H1 (cell line): ENCODE measurements around the gene WSCD1. TPM values are rescaled to one million over a fixed set of nuclear protein-coding genes. Genes with fewer than 3 reads are reported as not detected.

Source experiments
- CTCF ChIA-PET: fragments of 300-600 bp; sonication (Branson Sonifier 250); formaldehyde crosslinking; loops from one replicate; lab custom pipeline; 2021; ENCODE audit not compliant: partially characterized antibody; lab: Charles Lee
- POLR2A ChIA-PET: fragments of 300-600 bp; sonication (Branson Sonifier 250); formaldehyde crosslinking; loops from one replicate; lab custom pipeline; 2021; ENCODE audit warnings: inconsistent platforms; ENCODE audit not compliant: partially characterized antibody; lab: Charles Lee
- DNase-seq, 2 experiments: peaks; one replicate each; pipeline versions ENCODE4 v3.0.0 to v3.0.0-alpha.2; 2010 to 2022; ENCODE audit warnings: low spot score in 2 of 2, low read depth in 1 of 2, mixed read lengths in 1 of 2
- FAIRE-seq: peaks from 2 replicates; lab custom pipeline; 2011; peaks lifted over from hg19 to GRCh38; lab: Jason Lieb, UNC
- H2AFZ ChIP-seq: 2 replicates; pipeline ENCODE4 v1.8.1; 2012; ENCODE audit warnings: low read length, inconsistent platforms
- H2AK5ac ChIP-seq: 2 replicates; pipeline ENCODE4 v1.6.1; 2013; ENCODE audit warnings: low read depth, low read length
- H2BK120ac ChIP-seq: replicated peaks from 2 replicates; pipeline ENCODE3; 2013; ENCODE audit warnings: low read depth, low read length, inconsistent platforms
- H2BK12ac ChIP-seq: 2 replicates; pipeline ENCODE4 v1.6.1; 2013; ENCODE audit warnings: low read depth, low read length
- H2BK15ac ChIP-seq: 2 replicates; pipeline ENCODE4 v1.6.1; 2013; ENCODE audit warnings: low read length
- H2BK20ac ChIP-seq: 2 replicates; pipeline ENCODE4 v1.6.1; 2013; ENCODE audit warnings: low read length
- H2BK5ac ChIP-seq: 2 replicates; pipeline ENCODE4 v1.6.1; 2013; ENCODE audit warnings: low read depth, low read length
- H3K14ac ChIP-seq: 2 replicates; pipeline ENCODE4 v1.6.1; 2013; ENCODE audit warnings: inconsistent platforms; ENCODE audit not compliant: insufficient read length
- H3K18ac ChIP-seq: 2 replicates; pipeline ENCODE4 v1.6.1; 2013; ENCODE audit warnings: low read length; ENCODE audit errors: extremely low read depth
- H3K23ac ChIP-seq: 2 replicates; pipeline ENCODE4 v1.6.1; 2013; ENCODE audit warnings: inconsistent platforms; ENCODE audit not compliant: insufficient read length
- H3K23me2 ChIP-seq: 2 replicates; pipeline ENCODE4 v1.6.1; 2013; ENCODE audit warnings: low read depth, low read length
- H3K27ac ChIP-seq: 2 replicates; pipeline ENCODE4 v1.6.1; 2011; ENCODE audit warnings: low read depth, low read length, inconsistent platforms
- H3K27me3 ChIP-seq, 4 experiments: replicated peaks in 1 of 4; 1 replicate in 1 of 4; 2 replicates in 3 of 4; pipeline versions ENCODE4 v1.6.1 to v1.8.1; 2011 to 2013; ENCODE audit warnings: low read length in 3 of 4, mild to moderate bottlenecking in 3 of 4, inconsistent platforms in 2 of 4, mixed read lengths in 2 of 4, moderate library complexity in 1 of 4; ENCODE audit not compliant: control insufficient read depth in 3 of 4, insufficient read depth in 3 of 4; ENCODE audit errors: extremely low read depth in 1 of 4
- H3K36me3 ChIP-seq, 4 experiments: 2 replicates each; pipeline versions ENCODE4 v1.6.1 to v1.8.1; 2011 to 2013; ENCODE audit warnings: mild to moderate bottlenecking in 4 of 4, low read length in 3 of 4, moderate library complexity in 2 of 4, control low read depth in 1 of 4, inconsistent platforms in 1 of 4; ENCODE audit not compliant: insufficient read depth in 4 of 4, control insufficient read depth in 2 of 4
- H3K4ac ChIP-seq: replicated peaks from 2 replicates; pipeline ENCODE3; 2013; ENCODE audit warnings: low read length, low read depth, mixed read lengths, inconsistent platforms; ENCODE audit not compliant: insufficient read length
- H3K4me1 ChIP-seq, 4 experiments: replicated peaks in 1 of 4; 1 replicate in 1 of 4; 2 replicates in 3 of 4; pipeline versions ENCODE4 v1.6.1 to v1.8.1; 2011 to 2013; ENCODE audit warnings: low read length in 3 of 4, inconsistent platforms in 2 of 4, mixed read lengths in 1 of 4; ENCODE audit not compliant: insufficient read depth in 4 of 4, control insufficient read depth in 3 of 4
- H3K4me2 ChIP-seq, 2 experiments: 2 replicates each; pipeline versions ENCODE4 v1.6.1 to v1.8.1; 2011 to 2013; ENCODE audit warnings: low read depth in 2 of 2, low read length in 2 of 2, control low read depth in 1 of 2, inconsistent platforms in 1 of 2, mild to moderate bottlenecking in 1 of 2; ENCODE audit not compliant: insufficient read depth in 1 of 2
- H3K4me3 ChIP-seq, 4 experiments: fragments of 200-600, 300-600 bp in 1 of 4; sonication (generic), shearing (Covaris generic), sonication (Bioruptor Twin) in 1 of 4; 2 replicates each; pipeline versions ENCODE4 v1.5.1 to v1.8.1; 2011 to 2016; ENCODE audit warnings: low read length in 4 of 4, low read depth in 3 of 4, control low read depth in 2 of 4, inconsistent platforms in 2 of 4, mild to moderate bottlenecking in 2 of 4, mixed read lengths in 1 of 4, moderate library complexity in 1 of 4; ENCODE audit not compliant: insufficient read depth in 2 of 4; ENCODE audit errors: extremely low read depth in 1 of 4
- H3K56ac ChIP-seq: replicated peaks from 2 replicates; pipeline ENCODE3; 2013; ENCODE audit warnings: low read depth, mild to moderate bottlenecking, mixed read lengths, low read length, inconsistent platforms; ENCODE audit not compliant: insufficient read length
- H3K79me1 ChIP-seq: 2 replicates; pipeline ENCODE4 v1.6.1; 2013; ENCODE audit warnings: low read depth, low read length, control low read depth
- H3K79me2 ChIP-seq, 2 experiments: 2 replicates each; pipeline versions ENCODE4 v1.6.1 to v1.8.1; 2012 to 2013; ENCODE audit warnings: low read length in 2 of 2, mild to moderate bottlenecking in 2 of 2, inconsistent platforms in 1 of 2; ENCODE audit not compliant: insufficient read depth in 2 of 2, control insufficient read depth in 1 of 2
- H3K9ac ChIP-seq, 4 experiments: replicated peaks in 1 of 4; 1 replicate in 1 of 4; 2 replicates in 3 of 4; pipeline versions ENCODE4 v1.6.1 to v1.8.1; 2011 to 2013; ENCODE audit warnings: low read depth in 3 of 4, low read length in 3 of 4, control low read depth in 2 of 4, mild to moderate bottlenecking in 2 of 4, moderate library complexity in 2 of 4, inconsistent platforms in 1 of 4; ENCODE audit errors: extremely low read depth in 1 of 4
- H3K9me3 ChIP-seq, 2 experiments: 2 replicates each; pipeline versions ENCODE4 v1.6.1 to v1.8.1; 2012 to 2013; ENCODE audit warnings: mild to moderate bottlenecking in 2 of 2, moderate library complexity in 2 of 2, control low read depth in 1 of 2, inconsistent platforms in 1 of 2, low read depth in 1 of 2, low read length in 1 of 2, mixed read lengths in 1 of 2; ENCODE audit not compliant: insufficient read depth in 2 of 2
- H4K20me1 ChIP-seq, 2 experiments: replicated peaks in 1 of 2; 2 replicates each; pipeline versions ENCODE3 to v1.8.1; 2011 to 2013; ENCODE audit warnings: inconsistent platforms in 2 of 2, low read length in 2 of 2, mild to moderate bottlenecking in 1 of 2; ENCODE audit not compliant: insufficient read depth in 2 of 2, control insufficient read depth in 1 of 2
- H4K5ac ChIP-seq: 2 replicates; pipeline ENCODE4 v1.6.1; 2013; ENCODE audit warnings: low read length, low read depth, mixed read lengths, inconsistent platforms; ENCODE audit not compliant: insufficient read length
- H4K8ac ChIP-seq: 2 replicates; pipeline ENCODE4 v1.8.0; 2013; ENCODE audit warnings: mild to moderate bottlenecking, moderate library complexity, low read length, inconsistent platforms; ENCODE audit not compliant: insufficient read depth; ENCODE audit errors: extremely low read depth
- H4K91ac ChIP-seq: replicated peaks from 2 replicates; pipeline ENCODE3; 2013; ENCODE audit warnings: low read length, mixed read lengths, inconsistent platforms; ENCODE audit not compliant: insufficient read length
- CBX5 ChIP-seq: fragments of 300-800, 300-1000 bp; sonication (generic); IDR thresholded peaks from 2 replicates; pipeline ENCODE4 v1.7.1; 2016; ENCODE audit warnings: antibody characterized with exemption, low read length, low read depth
- NRF1 ChIP-seq: IDR thresholded peaks from 2 replicates; pipeline ENCODE4 v1.6.1; 2011; ENCODE audit warnings: mild to moderate bottlenecking, low read depth, low read length, improper control_type of control experiment
- RFX5 ChIP-seq: IDR thresholded peaks from 2 replicates; pipeline ENCODE4 v1.6.1; 2011; ENCODE audit warnings: low read depth, low read length, improper control_type of control experiment, borderline replicate concordance
- TAF1 ChIP-seq: IDR thresholded peaks from 2 replicates; pipeline ENCODE4 v1.6.1; 2011; ENCODE audit warnings: mild to moderate bottlenecking, low read depth, low read length
- WGBS, 2 experiments: shearing (Covaris generic) in 1 of 2; methylation state at CpG; one replicate each; pipeline versions ENCODE4 v1.1.6 to v1.1.7; 2013 to 2015; ENCODE audit warnings: low lambda C conversion rate in 2 of 2, mixed read lengths in 2 of 2, inconsistent platforms in 1 of 2, low coverage in 1 of 2, missing lambda C conversion rate in 1 of 2; ENCODE audit not compliant: insufficient replicate concordance in 2 of 2, insufficient coverage in 1 of 2, insufficient read length in 1 of 2; ENCODE audit errors: extremely low coverage in 1 of 2, missing lambda C conversion rate in 1 of 2; 5-methylcytosine and 5-hydroxymethylcytosine counted together
- polyA plus RNA-seq, 7 experiments: library from polyadenylated mRNA; depleted of rRNA in 3 of 7; stranded (reverse) in 5 of 7; unstranded in 2 of 7; fragments of >200 nt in 5 of 7; fragments of 200-250 nt in 2 of 7; gene quantifications; 1 replicate in 5 of 7; 2 replicates in 1 of 7; 4 replicates in 1 of 7; pipeline versions ENCODE4 v1.2.1 to v1.2.3, GENCODE V29; 2011 to 2013; ENCODE audit warnings: missing spikeins in 2 of 7, mixed read lengths in 2 of 7
- total RNA-seq: library from RNA; stranded (reverse); fragmentation: NEBNext Ultra II Directional; extraction: Animal tissue kit (Norgen Biotek cat#: 25700); gene quantifications from 2 replicates; pipeline ENCODE4 v1.2.1, GENCODE V29; 2021
- TF ChIP-seq, protein P1 (sequence below): IDR thresholded peaks from 2 replicates; pipeline ENCODE4 v1.6.1; 2011; ENCODE audit warnings: low read length, improper control_type of control experiment

The WSCD1 gene
- total and polyA plus RNA-seq, 2 of the 8 experiments (the other 6 are each of a cell fraction or from before 2014, with no cell fraction given) = 21.9 to 39.0 TPM

DNA sequence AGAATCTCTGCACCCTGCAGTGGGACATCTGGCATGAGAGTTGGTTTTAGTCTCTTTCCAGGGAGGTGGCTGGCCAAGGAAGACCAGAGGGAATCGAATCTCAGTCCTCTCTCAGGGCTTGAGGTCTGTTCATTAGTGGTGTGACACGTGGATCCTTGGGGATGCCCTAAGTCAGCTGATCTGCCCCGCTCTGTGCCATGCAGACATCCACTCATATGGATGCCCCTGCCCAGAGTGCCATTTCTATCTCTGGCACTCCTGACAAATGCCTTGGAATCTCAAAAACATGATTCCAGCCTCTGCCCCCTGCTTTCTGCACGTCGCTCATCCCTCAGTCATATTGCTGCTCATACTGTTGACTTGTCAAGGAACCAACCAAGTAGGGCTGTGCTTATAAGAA lies 38.8 kb downstream of the WSCD1 start:
- H3K4me3 ChIP-seq = no peak overlapping the region
- H2BK5ac ChIP-seq = no peak overlapping the region
- no peak overlapping the region for H3K23ac ChIP-seq
- no peaks in the 10 kb centered on the region for H3K27me3 ChIP-seq
- no peak overlapping the region for H2AK5ac ChIP-seq
- H4K5ac ChIP-seq = no peak overlapping the region
- POLR2A ChIA-PET = no interaction called here
- H3K4me2 ChIP-seq = no peak overlapping the region
- H3K14ac ChIP-seq = no peak overlapping the region
- no peaks in the 10 kb centered on the region; a peak in 1 of 4 replicates for H3K9me3 ChIP-seq
- H3K27ac ChIP-seq = no peak overlapping the region
- H2BK12ac ChIP-seq = no peak overlapping the region
- CTCF ChIA-PET = interaction anchor here (1.1 to 1.3 kb wide), 2 partner anchors 40 to 53 kb away, joined by 3 to 4 read pairs; no protein-coding TSS in a partner anchor
- no peak overlapping the region for H3K4ac ChIP-seq
- no peak overlapping the region for H2AFZ ChIP-seq
- peaks cover 0 to 8% (median 2%) of the 10 kb centered on the region in 4 experiments; a peak in 2 of 8 replicates for H3K36me3 ChIP-seq
- H3K18ac ChIP-seq = no peak overlapping the region
- H3K23me2 ChIP-seq = no peaks in the 10 kb centered on the region
- no peak overlapping the region for H2BK15ac ChIP-seq
- H2BK20ac ChIP-seq = no peak overlapping the region
- no peak overlapping the region for H4K91ac ChIP-seq
- FAIRE-seq (no peak), DNase-seq (no peak)
- WGBS, 2 experiments = 89% methylated on average over 5 of the region's 5 CpGs; no CpG with 5 or more reads in 1 of the 2 experiments
- no peak overlapping the region for H2BK120ac ChIP-seq
- no peaks in the 10 kb centered on the region for H3K4me1 ChIP-seq
- TF ChIP-seq TAF1 (no peak), CBX5 (no peak), RFX5 (no peak), NRF1 (no peak)
- TF ChIP-seq, protein P1, sequence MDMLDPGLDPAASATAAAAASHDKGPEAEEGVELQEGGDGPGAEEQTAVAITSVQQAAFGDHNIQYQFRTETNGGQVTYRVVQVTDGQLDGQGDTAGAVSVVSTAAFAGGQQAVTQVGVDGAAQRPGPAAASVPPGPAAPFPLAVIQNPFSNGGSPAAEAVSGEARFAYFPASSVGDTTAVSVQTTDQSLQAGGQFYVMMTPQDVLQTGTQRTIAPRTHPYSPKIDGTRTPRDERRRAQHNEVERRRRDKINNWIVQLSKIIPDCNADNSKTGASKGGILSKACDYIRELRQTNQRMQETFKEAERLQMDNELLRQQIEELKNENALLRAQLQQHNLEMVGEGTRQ = no peak
- H4K8ac ChIP-seq = no peak overlapping the region
- no peaks in the 10 kb centered on the region for H3K79me1 ChIP-seq
- H4K20me1 ChIP-seq = no peaks in the 10 kb centered on the region
- H3K56ac ChIP-seq = no peak overlapping the region
- H3K79me2 ChIP-seq = no peaks in the 10 kb centered on the region
- no peak overlapping the region for H3K9ac ChIP-seq
